Activated CD4-positive, alpha-beta T cell treated with anti-CD3 and anti-CD28 coated beads for 24 hours (primary cell): ENCODE results near the gene ZNRF3.

Experiments
- DNase-seq, 2 donors: peaks; one replicate each; pipeline ENCODE4 v3.0.0-alpha.2; 2020; ENCODE audit warnings: low read depth in 2 of 2

The ZNRF3 gene

GRCh38 chr22:28952857-28953256, 69.5 kb downstream of the ZNRF3 start:
- no peak for DNase-seq

GRCh38 chr22:28953403-28953802, 70.0 kb downstream of the ZNRF3 start:
- no peak for DNase-seq

- DNase-seq = no peak
Measured at GRCh38 chr22:28953976-28954880, 70.9 kb downstream of the ZNRF3 start.

DNA sequence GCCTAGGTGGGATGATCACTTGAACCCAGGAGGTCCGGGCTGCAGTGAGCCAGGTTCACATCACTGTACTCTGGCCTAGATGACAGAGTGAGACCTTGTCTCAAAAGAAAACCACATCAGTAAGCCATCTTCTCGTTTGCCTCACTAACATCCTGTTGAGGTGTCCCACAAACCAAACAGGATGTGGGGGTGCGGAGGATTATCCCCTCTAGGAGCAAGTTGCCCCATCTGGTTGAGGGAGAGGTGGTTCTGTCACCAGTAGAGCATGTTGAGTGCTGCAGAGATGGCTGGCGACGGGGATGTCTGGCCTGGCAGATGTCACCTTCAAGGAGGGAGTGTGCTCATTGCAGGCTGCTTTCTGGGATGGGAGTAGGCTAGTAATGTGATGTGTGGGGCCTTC, 72.4 kb downstream of the ZNRF3 start:
- DNase-seq = peak; percentile 58 to 73

GRCh38 chr22:28956506-28956905, 73.1 kb downstream of the ZNRF3 start:
- DNase-seq = no peak

GRCh38 chr22:28958611-28959010, 75.2 kb downstream of the ZNRF3 start:
- no peak for DNase-seq

GRCh38 chr22:28962042-28962554, 78.7 kb downstream of the ZNRF3 start:
- no peak for DNase-seq

- DNase-seq = no peak
Measured at GRCh38 chr22:28963362-28963761, 80.0 kb downstream of the ZNRF3 start.

DNA sequence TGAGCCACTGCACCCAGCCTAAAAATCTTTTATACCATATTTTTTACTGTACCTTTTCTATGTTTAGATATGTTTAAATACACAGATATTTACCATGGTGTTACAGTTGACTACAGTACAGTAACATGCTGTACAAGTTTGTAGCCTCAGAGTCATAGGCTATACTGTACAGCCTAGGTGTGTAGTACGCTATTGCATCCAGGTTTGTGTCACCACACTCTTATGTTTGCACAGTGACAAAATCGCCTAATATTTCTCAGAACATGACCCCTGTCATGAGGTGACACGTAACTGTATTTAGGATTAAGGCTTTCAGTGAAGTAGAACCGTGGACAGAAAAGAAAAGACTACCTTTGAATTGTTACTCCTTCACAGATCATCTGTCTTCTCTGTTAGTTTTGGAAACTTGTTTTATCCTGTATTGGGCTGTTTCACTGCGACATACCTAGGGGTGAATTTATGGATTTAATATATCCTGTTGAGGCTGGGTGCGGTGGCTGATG, 83.8 kb downstream of the ZNRF3 start:
- DNase-seq = no peak

DNA sequence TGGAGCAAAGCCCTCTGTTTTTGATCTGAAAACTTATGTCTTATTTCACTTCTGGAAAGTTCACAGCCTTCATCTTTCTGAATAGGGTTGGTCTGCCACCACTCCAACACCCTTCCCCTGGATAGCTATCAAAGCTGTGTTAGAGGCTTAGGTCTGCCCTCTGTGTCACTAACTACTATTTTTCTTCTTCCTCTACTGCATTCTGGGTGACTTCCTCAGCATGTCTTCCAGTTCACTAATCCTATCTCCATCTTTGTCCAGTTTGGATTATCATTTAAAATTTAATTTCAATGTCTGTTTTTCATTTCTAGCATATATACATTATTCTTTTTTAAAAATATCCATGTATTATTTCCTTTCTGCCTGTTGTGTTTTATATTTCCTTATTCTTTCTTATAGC, 84.6 kb downstream of the ZNRF3 start:
- no peak for DNase-seq

GRCh38 chr22:28969401-28970168, 86.2 kb downstream of the ZNRF3 start:
- DNase-seq = no peak

- DNase-seq = no peak
Measured at GRCh38 chr22:28973352-28973751, 90.0 kb downstream of the ZNRF3 start.

DNA sequence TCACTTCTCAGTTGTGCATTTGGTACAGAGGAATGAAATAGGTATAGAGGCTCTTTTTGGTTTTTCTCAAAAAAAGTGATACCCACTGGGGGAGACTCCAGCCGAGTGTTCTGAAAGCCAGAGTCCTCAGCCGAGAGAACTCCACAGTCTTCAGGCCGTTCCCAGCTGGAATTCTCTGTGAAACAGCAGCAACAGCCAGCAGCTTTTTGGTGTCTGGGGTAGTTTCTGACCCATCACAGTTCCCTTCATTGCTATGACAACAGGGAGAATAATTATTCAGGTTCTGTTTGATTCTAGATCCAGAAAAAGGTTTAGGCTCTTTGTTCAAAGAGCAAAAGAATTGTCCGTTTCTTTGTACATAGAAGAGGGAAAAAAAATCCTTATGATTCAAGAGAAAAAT, 93.7 kb downstream of the ZNRF3 start:
- DNase-seq = no peak

DNA sequence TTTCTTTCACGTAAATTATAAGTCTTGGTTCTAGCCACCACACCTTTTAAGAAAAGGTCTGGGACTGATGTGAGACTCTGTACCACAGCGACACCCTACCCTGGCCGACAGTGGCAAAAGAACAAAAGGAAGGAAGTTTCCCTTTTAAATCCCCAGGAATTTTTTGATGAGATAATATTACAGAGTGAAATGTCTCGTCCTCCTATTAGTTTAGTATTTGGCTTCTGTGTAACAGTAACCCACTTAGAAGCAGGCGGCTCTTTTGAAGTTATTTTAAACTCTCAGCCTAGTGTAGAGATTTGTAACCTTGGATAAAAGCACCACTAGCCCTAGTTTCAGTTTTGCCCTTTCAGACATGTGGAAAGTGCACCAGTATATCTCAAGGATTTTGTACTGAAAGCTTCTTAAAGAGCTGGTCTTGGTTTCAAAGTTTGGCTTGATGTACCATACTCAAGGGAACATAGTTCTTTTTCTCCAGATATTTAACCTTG, 94.2 kb downstream of the ZNRF3 start:
- DNase-seq = no peak

DNA sequence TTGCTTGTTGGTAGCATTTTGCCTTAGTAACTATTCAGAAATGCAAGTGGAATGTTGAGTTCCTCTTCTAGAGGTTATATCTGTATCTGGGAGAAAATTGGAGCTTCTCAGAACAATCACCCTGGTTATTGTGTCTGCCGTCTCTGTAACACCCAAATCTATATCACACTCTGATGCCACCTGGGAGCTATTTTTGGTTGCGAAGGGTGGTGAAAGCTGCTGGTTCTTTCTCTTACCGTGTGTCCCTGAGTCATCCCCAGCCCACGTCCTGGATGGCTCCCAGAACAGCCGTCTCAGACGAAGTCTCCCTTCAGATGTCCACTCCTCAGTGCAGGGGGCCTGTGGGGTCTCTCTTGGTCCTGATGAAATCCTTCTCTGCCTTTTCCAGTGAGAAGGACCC, 94.8 kb downstream of the ZNRF3 start:
- DNase-seq = no peak

DNA sequence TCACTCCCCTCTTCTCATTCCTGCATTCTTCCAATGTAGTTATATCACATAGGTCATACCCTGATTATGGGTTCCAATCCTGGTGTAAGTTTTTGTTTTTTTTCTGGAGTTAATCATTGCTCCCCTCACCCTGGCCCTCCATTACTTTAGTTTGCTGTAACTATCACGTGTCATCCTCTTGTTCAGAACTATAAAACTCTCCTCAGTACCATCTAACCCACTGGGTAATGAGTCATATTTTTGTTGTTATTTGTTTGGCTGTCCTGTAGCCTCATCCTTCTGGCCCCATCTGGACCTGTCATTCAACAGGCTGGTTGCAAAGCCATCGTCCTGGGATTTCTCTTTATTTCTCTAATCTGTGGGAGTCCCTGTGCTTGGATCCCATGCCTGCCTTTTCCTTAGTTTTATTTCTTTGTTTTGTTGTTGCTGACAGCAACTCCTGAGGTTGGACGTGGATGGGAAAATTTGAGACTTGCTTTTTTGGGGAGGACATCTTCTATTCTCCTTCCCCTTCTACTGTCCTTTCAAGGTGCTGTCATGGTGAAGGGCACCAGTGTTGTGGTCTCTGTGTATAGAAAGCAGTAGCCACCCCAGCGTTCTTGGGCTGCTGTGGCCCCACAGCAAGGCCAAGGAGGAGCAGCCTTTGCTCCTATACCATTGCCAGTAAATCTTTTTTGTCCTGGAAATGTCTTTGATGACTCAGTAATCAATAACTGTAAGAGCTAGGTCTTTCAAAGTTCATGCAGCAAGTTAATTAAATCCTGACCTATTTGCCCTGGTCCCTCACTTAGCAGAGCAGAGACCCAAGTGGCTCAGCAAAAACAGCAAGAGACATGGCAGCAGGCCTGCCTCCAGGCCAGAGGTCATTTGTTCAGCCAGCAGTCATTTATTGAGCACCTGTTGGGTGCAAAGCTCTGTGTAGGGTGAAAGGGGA, 95.8 kb downstream of the ZNRF3 start:
- no peak for DNase-seq

DNA sequence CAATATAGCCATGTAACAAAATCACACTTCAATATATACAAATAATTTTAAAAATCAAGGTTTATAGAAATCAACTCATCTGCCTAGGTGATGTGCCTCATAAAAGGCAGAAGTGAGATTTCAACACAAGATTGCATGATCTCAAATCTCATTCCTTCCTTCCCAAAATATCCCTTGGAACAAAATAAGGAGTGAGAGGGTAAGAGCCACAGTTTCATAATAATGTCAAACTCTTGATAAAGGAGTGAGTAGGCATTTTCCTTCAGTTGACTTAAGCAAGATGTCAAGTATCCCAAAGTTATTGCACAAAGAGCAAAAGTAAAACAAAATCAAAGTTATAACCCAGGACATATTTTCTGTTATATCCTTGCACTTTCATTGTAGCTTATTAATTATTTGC, 97.0 kb downstream of the ZNRF3 start:
- DNase-seq = no peak

GRCh38 chr22:28981818-28982499, 98.6 kb downstream of the ZNRF3 start:
- no peak for DNase-seq

GRCh38 chr22:28983190-28983589, 99.8 kb downstream of the ZNRF3 start:
- DNase-seq = no peak

DNA sequence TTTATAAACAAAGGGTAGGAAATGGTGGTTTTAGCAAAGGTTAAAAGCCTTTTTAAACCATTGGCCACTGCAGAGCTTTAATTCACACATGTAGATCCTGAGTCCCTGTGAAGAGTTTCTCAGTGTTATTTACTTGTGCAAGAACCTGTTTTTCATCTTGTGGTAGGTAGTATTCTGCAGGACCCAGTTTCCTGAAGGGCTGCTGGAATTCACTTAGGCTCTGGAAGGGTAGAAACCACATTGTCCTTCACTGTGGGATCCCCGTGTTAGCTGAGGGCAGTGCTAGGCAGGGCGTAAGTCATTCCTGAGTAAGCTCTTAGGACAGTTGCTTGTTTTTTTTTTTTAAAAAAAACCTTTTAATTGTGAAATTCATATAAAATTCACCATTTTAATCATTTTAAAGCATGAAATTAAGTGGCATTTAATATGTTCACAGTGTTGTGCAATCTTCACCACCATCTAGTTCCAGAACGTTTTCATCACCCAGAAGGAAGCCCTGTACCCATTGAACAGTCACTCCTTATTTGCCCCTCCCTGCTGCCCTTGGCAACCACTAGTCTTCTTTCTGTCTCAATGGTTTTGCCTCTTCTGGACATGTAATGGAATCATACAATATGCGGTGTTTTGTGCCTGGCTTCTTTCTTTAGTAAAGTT, 100.5 kb downstream of the ZNRF3 start:
- DNase-seq = no peak
